Measurements from ENCODE around the gene YIF1B. TPM values are rescaled to one million over a fixed set of nuclear protein-coding genes. Genes with fewer than 3 reads are reported as not detected.

Gene YIF1B
- total and polyA plus RNA-seq, 3 experiments from 2014 or later = 45.4 to 60.3 (median 57.9) TPM

DNA sequence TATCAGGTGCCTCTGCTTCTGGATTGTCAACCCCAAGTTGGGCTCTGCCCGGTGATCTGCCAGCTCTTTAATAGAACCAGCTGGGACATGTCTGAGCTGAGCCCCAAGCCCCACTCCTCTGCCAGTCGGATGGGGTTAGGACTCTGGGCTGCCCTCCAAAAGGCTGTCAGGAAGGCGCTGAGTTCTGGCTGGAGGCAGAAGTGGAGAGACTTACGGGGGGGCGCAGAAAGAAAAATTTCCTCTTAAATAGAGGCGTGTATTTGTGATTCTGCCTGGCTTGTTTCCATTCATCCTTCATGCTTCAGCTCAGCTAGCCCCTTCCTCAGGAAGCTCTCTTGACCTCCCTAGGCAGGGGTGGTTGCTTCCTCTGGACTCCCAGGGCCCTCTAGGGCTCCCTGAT is 2.9 kb upstream of the YIF1B start:
- Mint-ChIP-seq H3K36me3 (peaks cover 0 to 7% (median 4%) of the 10 kb centered on the region in 3 donors), H3K27me3 (no peaks in the 10 kb centered on the region), H3K9me3 (no peaks in the 10 kb centered on the region), H3K4me1 (peaks cover 45 to 68% (median 55%) of the 10 kb centered on the region in 3 donors), H3K27ac (peak overlapping the region in 6 of 8 donors; percentile 35 to 84 (median 68)), H3K4me3 (peak overlapping the region; percentile 82 to 86 (median 84))
- Histone ChIP-seq H3K9me3 (ENCODE audit: low read length) (no peaks in the 10 kb centered on the region), H3K4me3 (ENCODE audit: low read length) (no peak overlapping the region), H3K36me3 (ENCODE audit: insufficient read depth, low read length) (no peaks in the 10 kb centered on the region), H3K27ac (ENCODE audit: low read depth, low read length) (no peak overlapping the region), H3K27me3 (ENCODE audit: insufficient read depth, low read length, poor library complexity, severe bottlenecking) (no peaks in the 10 kb centered on the region), H3K4me1 (ENCODE audit: insufficient read depth, low read length) (peaks cover 48% of the 10 kb centered on the region)
- POLR2A ChIA-PET = no interaction called here
- CTCF ChIA-PET = interaction anchor here (0.8 to 2.9 kb wide), 4 partner anchors 17 to 84 kb away, joined by 3 to 11 read pairs (median 6); partner anchors contain the start of genes CATSPERG, FAM98C and PSMD8
- no peak for DNase-seq

DNA sequence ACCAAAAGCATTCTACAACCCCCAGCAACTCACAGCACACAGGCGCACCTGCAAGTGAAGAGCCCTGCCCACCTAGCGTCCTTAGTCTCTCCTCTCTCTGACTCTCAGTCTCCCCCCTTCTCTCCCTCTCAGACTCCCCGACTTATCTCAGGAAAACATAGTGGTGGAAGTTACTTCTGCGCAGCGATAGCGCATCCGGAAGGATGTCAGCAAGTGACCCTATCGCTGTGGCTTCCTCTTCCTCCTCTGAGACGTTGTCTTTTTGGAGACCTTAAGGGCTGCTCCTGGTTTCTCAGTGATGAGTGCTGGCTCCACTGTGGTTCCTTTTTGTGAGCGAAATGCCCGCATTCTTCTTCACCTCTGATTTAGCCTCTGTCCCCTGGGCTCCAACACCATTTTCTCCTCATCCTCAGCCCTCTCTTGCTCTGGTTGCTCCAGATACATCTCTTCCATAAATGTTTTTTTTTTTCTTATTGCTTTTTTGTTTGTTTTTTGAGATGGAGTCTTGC is 1.4 kb upstream of the YIF1B start:
- peaks cover 45 to 71% (median 60%) of the 10 kb centered on the region in 3 donors for H3K4me1 Mint-ChIP-seq
- H3K27me3 ChIP-seq (ENCODE audit: insufficient read depth, low read length, poor library complexity, severe bottlenecking) = no peaks in the 10 kb centered on the region

DNA sequence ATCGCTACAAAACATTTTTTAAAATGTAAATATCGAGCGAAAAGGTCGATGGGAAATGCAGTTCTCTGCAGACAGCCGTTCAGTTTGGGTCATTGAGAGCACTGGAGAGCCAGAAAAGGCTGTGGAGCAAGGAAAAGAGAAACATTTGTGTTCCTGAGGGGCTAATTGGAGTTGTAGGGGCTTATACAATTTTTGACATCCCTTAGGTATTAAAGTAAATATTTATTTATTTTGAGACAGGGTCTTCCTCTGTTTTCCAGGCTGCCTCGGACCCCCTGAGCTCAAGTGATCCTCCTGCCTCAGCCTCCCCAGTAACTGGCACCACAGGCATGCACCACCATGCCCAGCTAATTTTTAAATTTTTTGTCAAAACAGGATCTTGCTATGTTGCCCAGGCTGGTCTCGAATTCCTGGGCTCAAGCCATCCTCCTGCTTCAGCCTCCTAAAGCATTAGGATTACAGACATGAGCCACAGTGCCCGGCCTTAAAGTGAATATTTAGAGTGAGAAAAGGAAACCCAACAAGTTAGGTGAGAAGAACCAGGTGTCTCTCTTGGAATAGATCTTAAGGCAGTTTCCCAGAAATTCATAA is 825 bp upstream of the YIF1B start:
- peaks cover 0 to 2% (median 2%) of the 10 kb centered on the region in 3 donors for H3K36me3 Mint-ChIP-seq
- Histone ChIP-seq H3K36me3 (ENCODE audit: insufficient read depth, low read length) (no peaks in the 10 kb centered on the region), H3K27me3 (ENCODE audit: insufficient read depth, low read length, poor library complexity, severe bottlenecking) (no peaks in the 10 kb centered on the region), H3K9me3 (ENCODE audit: low read length) (no peaks in the 10 kb centered on the region), H3K4me1 (ENCODE audit: insufficient read depth, low read length) (peaks cover 48% of the 10 kb centered on the region), H3K27ac (ENCODE audit: low read depth, low read length) (peak overlapping the region; percentile 95), H3K4me3 (ENCODE audit: low read length) (peak overlapping the region; percentile 82)
- DNase-seq = no peak
- H3K4me1 Mint-ChIP-seq = peaks cover 42 to 65% (median 55%) of the 10 kb centered on the region in 3 donors
- peak overlapping the region; percentile 81 to 95 (median 90) for H3K4me3 Mint-ChIP-seq
- POLR2A ChIA-PET = no interaction called here
- CTCF ChIA-PET = no interaction called here
- H3K27me3 Mint-ChIP-seq = no peaks in the 10 kb centered on the region
- no peaks in the 10 kb centered on the region for H3K9me3 Mint-ChIP-seq
- peak overlapping the region; percentile 84 to 98 (median 94) for H3K27ac Mint-ChIP-seq

More for the DNA sequence above, 1.4 kb upstream of the YIF1B start:
- peak in 3 of 5 donors; percentile 15 to 35 (median 26) for DNase-seq
- Mint-ChIP-seq H3K9me3 (no peaks in the 10 kb centered on the region), H3K36me3 (peaks cover 0 to 3% (median 2%) of the 10 kb centered on the region in 3 donors), H3K27ac (peak overlapping the region; percentile 84 to 98 (median 92)), H3K4me3 (peak overlapping the region; percentile 81 to 95 (median 90)), H3K27me3 (no peaks in the 10 kb centered on the region)
- Histone ChIP-seq H3K4me1 (ENCODE audit: insufficient read depth, low read length) (peaks cover 48% of the 10 kb centered on the region), H3K4me3 (ENCODE audit: low read length) (peak overlapping the region; percentile 82), H3K36me3 (ENCODE audit: insufficient read depth, low read length) (no peaks in the 10 kb centered on the region), H3K9me3 (ENCODE audit: low read length) (no peaks in the 10 kb centered on the region), H3K27ac (ENCODE audit: low read depth, low read length) (peak overlapping the region; percentile 95)
- POLR2A ChIA-PET = no interaction called here
- CTCF ChIA-PET = interaction anchor here (2.3 kb wide), 1 partner anchor 18 kb away, joined by 10 read pairs; the partner anchor contains the start of gene CATSPERG

- H3K36me3 ChIP-seq (ENCODE audit: insufficient read depth, low read length) = no peaks in the 10 kb centered on the region
- no peak overlapping the region for H3K27ac ChIP-seq (ENCODE audit: low read depth, low read length)
- DNase-seq = no peak
- Mint-ChIP-seq H3K4me1 (peaks cover 5 to 28% (median 23%) of the 10 kb centered on the region in 3 donors), H3K27me3 (no peaks in the 10 kb centered on the region), H3K27ac (peak overlapping the region in 2 of 8 donors; percentile 33 to 64), H3K4me3 (peak overlapping the region in 2 of 7 donors; percentile 27), H3K36me3 (peaks cover 0 to 36% (median 6%) of the 10 kb centered on the region in 3 donors), H3K9me3 (no peaks in the 10 kb centered on the region)
- no peaks in the 10 kb centered on the region for H3K9me3 ChIP-seq (ENCODE audit: low read length)
- CTCF ChIA-PET = interaction anchor here (0.8 kb wide), 2 partner anchors 67 to 77 kb away, joined by 3 read pairs; no protein-coding TSS in a partner anchor
- H3K4me3 ChIP-seq (ENCODE audit: low read length) = no peak overlapping the region
- POLR2A ChIA-PET = no interaction called here
- H3K4me1 ChIP-seq (ENCODE audit: insufficient read depth, low read length) = peaks cover 5% of the 10 kb centered on the region
- H3K27me3 ChIP-seq (ENCODE audit: insufficient read depth, low read length, poor library complexity, severe bottlenecking) = no peaks in the 10 kb centered on the region
These were observed 4.8 kb downstream of the YIF1B start for GRCh38 chr19:38310986-38311385.

DNA sequence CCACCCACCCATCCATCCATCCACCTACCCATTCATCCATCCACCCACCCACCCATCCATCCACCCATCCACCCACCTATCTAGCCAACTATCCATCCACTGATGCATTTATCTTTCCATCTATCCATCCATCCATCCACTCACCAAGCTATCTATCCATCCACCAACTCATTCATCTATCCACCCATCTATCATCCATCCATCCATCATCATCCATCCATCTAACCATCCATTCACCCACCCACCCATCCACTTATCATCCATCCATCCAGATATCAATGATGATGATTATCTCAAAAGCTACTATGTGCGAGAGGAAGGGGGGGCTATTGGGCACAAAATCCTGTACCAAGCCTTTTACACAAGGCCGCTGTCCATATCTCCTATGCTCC is 5.5 kb downstream of the YIF1B start:
- H3K27ac Mint-ChIP-seq = no peak overlapping the region
- CTCF ChIA-PET = interaction anchor here (0.8 kb wide), 2 partner anchors 66 to 76 kb away, joined by 3 read pairs; no protein-coding TSS in a partner anchor
- peaks cover 0 to 40% (median 6%) of the 10 kb centered on the region in 3 donors for H3K36me3 Mint-ChIP-seq
- Histone ChIP-seq H3K4me3 (ENCODE audit: low read length) (no peak overlapping the region), H3K36me3 (ENCODE audit: insufficient read depth, low read length) (no peaks in the 10 kb centered on the region), H3K27me3 (ENCODE audit: insufficient read depth, low read length, poor library complexity, severe bottlenecking) (no peaks in the 10 kb centered on the region), H3K4me1 (ENCODE audit: insufficient read depth, low read length) (peaks cover 2% of the 10 kb centered on the region), H3K9me3 (ENCODE audit: low read length) (no peaks in the 10 kb centered on the region), H3K27ac (ENCODE audit: low read depth, low read length) (no peak overlapping the region)
- DNase-seq = no peak
- no peaks in the 10 kb centered on the region for H3K27me3 Mint-ChIP-seq
- peaks cover 2 to 26% (median 17%) of the 10 kb centered on the region in 3 donors for H3K4me1 Mint-ChIP-seq
- H3K9me3 Mint-ChIP-seq = no peaks in the 10 kb centered on the region
- no peak overlapping the region for H3K4me3 Mint-ChIP-seq
- POLR2A ChIA-PET = no interaction called here

DNA sequence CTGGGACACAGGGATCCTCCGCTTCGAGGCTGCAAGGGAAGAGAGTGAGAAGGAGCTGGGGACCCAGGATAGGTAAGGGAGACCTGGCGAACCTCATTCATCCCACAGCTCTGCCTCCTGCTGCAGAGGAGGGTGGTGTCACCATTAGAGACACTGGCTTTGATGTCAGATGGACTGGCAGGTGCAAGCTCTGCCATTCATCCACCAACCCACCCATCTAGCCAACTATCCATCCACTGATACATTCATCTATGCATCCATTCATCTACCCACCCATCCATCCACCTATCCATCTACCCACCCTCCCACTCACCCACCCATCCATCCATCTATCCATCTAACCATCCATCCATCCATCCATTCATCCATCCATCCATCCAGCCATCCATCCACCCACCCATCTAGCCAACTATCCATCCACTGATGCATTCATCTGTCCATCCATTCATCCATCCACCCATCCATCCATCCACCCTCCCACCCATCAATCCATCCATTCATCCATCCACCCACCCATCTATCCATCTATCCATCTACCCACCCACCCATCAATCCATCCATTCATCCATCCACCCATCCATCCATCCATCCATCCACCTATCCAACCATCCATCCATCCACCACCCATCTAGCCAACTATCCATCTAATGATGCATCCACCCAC is 6.0 kb downstream of the YIF1B start:
- CTCF ChIA-PET = no interaction called here

GRCh38 chr19:38308926-38309614 is 6.7 kb downstream of the YIF1B start:
- Mint-ChIP-seq H3K4me3 (no peak overlapping the region), H3K4me1 (peaks cover 0 to 23% (median 14%) of the 10 kb centered on the region in 3 donors), H3K9me3 (no peaks in the 10 kb centered on the region), H3K36me3 (peaks cover 0 to 43% (median 6%) of the 10 kb centered on the region in 3 donors), H3K27ac (no peak overlapping the region), H3K27me3 (no peaks in the 10 kb centered on the region)
- ChIA-PET CTCF (no interaction called here), POLR2A (no interaction called here)
- no peaks in the 10 kb centered on the region for H3K27me3 ChIP-seq (ENCODE audit: insufficient read depth, low read length, poor library complexity, severe bottlenecking)
- no peak overlapping the region for H3K27ac ChIP-seq (ENCODE audit: low read depth, low read length)
- H3K4me3 ChIP-seq (ENCODE audit: low read length) = no peak overlapping the region
- DNase-seq = no peak
- no peaks in the 10 kb centered on the region for H3K36me3 ChIP-seq (ENCODE audit: insufficient read depth, low read length)
- no peaks in the 10 kb centered on the region for H3K9me3 ChIP-seq (ENCODE audit: low read length)
- no peaks in the 10 kb centered on the region for H3K4me1 ChIP-seq (ENCODE audit: insufficient read depth, low read length)

More for the DNA sequence above, 6.0 kb downstream of the YIF1B start:
- Mint-ChIP-seq H3K4me3 (no peak overlapping the region), H3K9me3 (no peaks in the 10 kb centered on the region), H3K27me3 (no peaks in the 10 kb centered on the region), H3K4me1 (peaks cover 0 to 23% (median 14%) of the 10 kb centered on the region in 3 donors), H3K27ac (peak overlapping the region in 1 of 8 donors; percentile 15), H3K36me3 (peaks cover 0 to 41% (median 6%) of the 10 kb centered on the region in 3 donors)
- Histone ChIP-seq H3K36me3 (ENCODE audit: insufficient read depth, low read length) (no peaks in the 10 kb centered on the region), H3K27me3 (ENCODE audit: insufficient read depth, low read length, poor library complexity, severe bottlenecking) (no peaks in the 10 kb centered on the region), H3K9me3 (ENCODE audit: low read length) (no peaks in the 10 kb centered on the region), H3K27ac (ENCODE audit: low read depth, low read length) (no peak overlapping the region), H3K4me1 (ENCODE audit: insufficient read depth, low read length) (no peaks in the 10 kb centered on the region), H3K4me3 (ENCODE audit: low read length) (no peak overlapping the region)
- POLR2A ChIA-PET = no interaction called here
- no peak for DNase-seq
